GM18867 (cell line): ENCODE results near the gene SSNA1.

Experiments used
- ATAC-seq: cut with Tn5 transposase; IDR thresholded peaks from one replicate; pipeline ENCODE4 v1.9.1; 2021; ENCODE audit warnings: mild to moderate bottlenecking, moderate library complexity; ENCODE audit not compliant: unreplicated experiment

The SSNA1 gene

GRCh38 chr9:137218212-137218753 lies 29.8 kb downstream of the SSNA1 start:
- ATAC-seq, result no peak

GRCh38 chr9:137218754-137219271 lies 30.3 kb downstream of the SSNA1 start:
- no peak for ATAC-seq

- no peak for ATAC-seq
Observed at GRCh38 chr9:137219757-137220316, 31.4 kb downstream of the SSNA1 start.

GRCh38 chr9:137220317-137221094 lies 32.0 kb downstream of the SSNA1 start:
- no peak for ATAC-seq

- no peak for ATAC-seq
Observed at GRCh38 chr9:137221095-137221505, 32.6 kb downstream of the SSNA1 start.

GRCh38 chr9:137221506-137222111 lies 33.1 kb downstream of the SSNA1 start:
- ATAC-seq, result no peak

- ATAC-seq, result no peak
Observed at GRCh38 chr9:137222190-137223077, 34.0 kb downstream of the SSNA1 start, which contains the start of gene RNF208. Gene RNF208, minus strand, starts transcription at chr9:137222240. Its CDS starts 1,028 bp downstream, at chr9:137221212.

GRCh38 chr9:137223078-137223970 lies 34.8 kb downstream of the SSNA1 start:
- peak; percentile 69 for ATAC-seq

- no peak for ATAC-seq
Observed at GRCh38 chr9:137224830-137225694, 36.6 kb downstream of the SSNA1 start, which contains the start of gene CYSRT1. Gene CYSRT1, plus strand, starts transcription at chr9:137225174. Its CDS starts 448 bp downstream, at chr9:137225622.

GRCh38 chr9:137225699-137226331 lies 37.3 kb downstream of the SSNA1 start:
- ATAC-seq, result no peak

GRCh38 chr9:137226338-137227053 lies 38.0 kb downstream of the SSNA1 start:
- no peak for ATAC-seq

- no peak for ATAC-seq
Observed at GRCh38 chr9:137227054-137227852, 38.8 kb downstream of the SSNA1 start, which contains the start of gene RNF224. Gene RNF224, plus strand, starts transcription at chr9:137227502. Its CDS starts 834 bp downstream, at chr9:137228336.

- ATAC-seq, result no peak
Observed at GRCh38 chr9:137227853-137228505, 39.5 kb downstream of the SSNA1 start.

- no peak for ATAC-seq
Observed at GRCh38 chr9:137228506-137228967, 40.1 kb downstream of the SSNA1 start.

GRCh38 chr9:137228968-137229896 lies 40.8 kb downstream of the SSNA1 start:
- no peak for ATAC-seq
